Endothelial cell (in vitro differentiated cells): ENCODE measurements around the gene STAT3. TPM values are rescaled to one million over a fixed set of nuclear protein-coding genes. Genes with fewer than 3 reads are reported as not detected.
A peak's percentile ranks its signal among the peaks of the same experiment; 100 is the strongest.
"Not testable (repeated sequence)": the region's sequence is repeated elsewhere in the genome, so short reads cannot be mapped to it uniquely, and the experiment has no call there.

Experiments
- DNase-seq: peaks from one replicate; pipeline ENCODE4 v3.0.0; 2021; ENCODE audit warnings: low spot score
- H3K27ac Mint-ChIP-seq: one replicate; pipeline ENCODE4 v1.8.0; 2021; ENCODE audit warnings: mixed read lengths, inconsistent platforms; ENCODE audit not compliant: unreplicated experiment
- H3K27me3 Mint-ChIP-seq: one replicate; pipeline ENCODE4 v1.8.0; 2021; ENCODE audit warnings: mild to moderate bottlenecking, moderate library complexity, mixed read lengths, inconsistent platforms; ENCODE audit not compliant: unreplicated experiment
- H3K36me3 Mint-ChIP-seq: one replicate; pipeline ENCODE4 v1.8.0; 2021; ENCODE audit warnings: mild to moderate bottlenecking, low read depth, mixed read lengths, inconsistent platforms; ENCODE audit not compliant: unreplicated experiment
- H3K4me1 Mint-ChIP-seq: one replicate; pipeline ENCODE4 v1.8.0; 2021; ENCODE audit warnings: mild to moderate bottlenecking, mixed read lengths, inconsistent platforms; ENCODE audit not compliant: unreplicated experiment
- H3K4me3 Mint-ChIP-seq: one replicate; pipeline ENCODE4 v1.8.0; 2021; ENCODE audit warnings: mild to moderate bottlenecking, mixed read lengths, inconsistent platforms; ENCODE audit not compliant: unreplicated experiment
- H3K9me3 Mint-ChIP-seq: one replicate; pipeline ENCODE4 v1.8.0; 2021; ENCODE audit warnings: mixed read lengths, inconsistent platforms; ENCODE audit not compliant: unreplicated experiment
- CTCF ChIP-seq: fragments of 200-600 bp; sonication (generic); IDR thresholded peaks from one replicate; pipeline ENCODE4 v1.5.0; 2021; ENCODE audit warnings: antibody characterized with exemption; ENCODE audit not compliant: unreplicated experiment
- total RNA-seq: library from RNA; stranded (reverse); fragmentation: NEBNext Ultra II Directional; extraction: Animal tissue kit (Norgen Biotek cat#: 25700); gene quantifications from one replicate; pipeline ENCODE4 v1.2.1, GENCODE V29; 2021; ENCODE audit not compliant: unreplicated experiment

Gene STAT3
- total RNA-seq, 1 donor from 2014 or later, result 160 TPM

DNA sequence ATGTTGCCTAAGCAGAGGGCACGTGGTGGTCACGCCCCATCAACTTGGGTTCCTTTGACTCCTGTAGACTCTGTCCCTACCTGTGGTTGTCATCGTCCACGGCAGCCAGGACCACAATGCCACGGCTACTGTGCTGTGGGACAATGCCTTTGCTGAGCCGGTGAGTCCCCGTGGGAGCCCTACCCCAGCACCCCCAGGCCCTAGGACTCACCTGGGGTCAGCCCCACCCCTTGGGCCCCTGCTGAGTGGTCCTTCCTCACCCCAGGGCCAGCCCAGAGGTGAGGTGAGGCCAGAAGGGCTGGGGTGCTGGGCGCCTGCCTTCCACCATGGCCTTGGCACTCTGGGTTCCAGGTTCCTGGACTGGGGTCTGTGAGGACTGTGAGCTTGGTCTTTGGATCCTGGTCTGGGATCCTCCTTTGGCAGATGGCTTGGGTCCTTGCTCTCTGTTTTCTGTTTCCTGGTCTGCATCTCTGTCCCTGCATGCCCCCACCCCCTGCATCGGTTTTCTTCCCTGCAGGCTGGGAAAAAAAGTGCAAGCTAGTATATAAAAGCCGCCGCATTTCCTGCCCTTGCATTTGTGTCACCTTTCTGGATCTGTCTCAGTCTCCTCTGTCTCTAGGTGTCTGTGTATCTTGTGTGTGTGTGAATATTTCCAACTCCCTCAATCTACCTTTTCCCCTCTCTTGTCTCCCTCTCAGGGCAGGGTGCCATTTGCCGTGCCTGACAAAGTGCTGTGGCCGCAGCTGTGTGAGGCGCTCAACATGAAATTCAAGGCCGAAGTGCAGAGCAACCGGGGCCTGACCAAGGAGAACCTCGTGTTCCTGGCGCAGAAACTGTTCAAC lies 82.5 kb downstream of the STAT3 start:
- H3K36me3 Mint-ChIP-seq, result peaks cover 62% of the 10 kb centered on the region
- no peak for TF ChIP-seq CTCF
- no peak for DNase-seq
- H3K4me3 Mint-ChIP-seq, result no peak overlapping the region
- no peaks in the 10 kb centered on the region for H3K9me3 Mint-ChIP-seq
- no peaks in the 10 kb centered on the region for H3K4me1 Mint-ChIP-seq
- H3K27me3 Mint-ChIP-seq, result peaks cover 11% of the 10 kb centered on the region
- no peak overlapping the region for H3K27ac Mint-ChIP-seq

- not testable (repeated sequence) for H3K27me3 Mint-ChIP-seq, H3K4me1 Mint-ChIP-seq, H3K27ac Mint-ChIP-seq, H3K4me3 Mint-ChIP-seq, H3K9me3 Mint-ChIP-seq, DNase-seq
- peaks cover 56% of the 10 kb centered on the region for H3K36me3 Mint-ChIP-seq
These were observed 83.3 kb downstream of the STAT3 start for GRCh38 chr17:42305031-42305330.

DNA sequence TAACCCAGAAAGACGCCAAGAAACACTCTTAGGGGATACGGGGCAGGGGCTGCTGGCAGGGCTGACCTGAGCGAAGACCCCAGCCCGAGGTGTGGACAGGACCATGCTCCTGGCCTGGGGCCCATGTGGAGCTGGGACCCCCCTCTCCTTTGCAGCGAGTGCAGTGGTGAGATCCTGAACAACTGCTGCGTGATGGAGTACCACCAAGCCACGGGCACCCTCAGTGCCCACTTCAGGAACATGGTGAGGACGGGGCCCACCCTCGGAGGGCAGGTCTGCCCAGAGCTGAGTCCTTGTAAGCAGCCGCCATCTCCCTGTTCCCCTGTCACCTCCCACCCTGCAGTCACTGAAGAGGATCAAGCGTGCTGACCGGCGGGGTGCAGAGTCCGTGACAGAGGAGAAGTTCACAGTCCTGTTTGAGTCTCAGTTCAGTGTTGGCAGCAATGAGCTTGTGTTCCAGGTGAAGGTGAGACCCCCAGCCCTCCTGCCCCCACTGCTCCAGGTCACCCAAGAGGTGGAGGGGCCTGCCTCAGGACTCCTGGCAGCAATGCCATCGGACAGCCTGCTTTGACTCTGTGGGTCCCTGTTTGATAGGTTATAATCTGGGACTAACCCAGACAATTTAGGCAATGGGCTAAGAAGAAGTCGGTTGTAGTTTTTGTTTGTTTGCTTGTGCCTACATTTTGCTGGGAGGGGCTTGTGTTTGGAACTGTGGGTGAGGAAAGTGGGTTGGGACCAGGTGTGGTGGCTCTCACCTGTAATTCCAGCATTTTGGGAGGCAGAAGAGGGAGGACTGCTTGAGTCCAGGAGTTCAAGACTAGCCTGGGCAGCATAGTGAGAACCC lies 83.8 kb downstream of the STAT3 start:
- no peaks in the 10 kb centered on the region for H3K9me3 Mint-ChIP-seq
- peak overlapping the region; percentile 68 for H3K27ac Mint-ChIP-seq

DNA sequence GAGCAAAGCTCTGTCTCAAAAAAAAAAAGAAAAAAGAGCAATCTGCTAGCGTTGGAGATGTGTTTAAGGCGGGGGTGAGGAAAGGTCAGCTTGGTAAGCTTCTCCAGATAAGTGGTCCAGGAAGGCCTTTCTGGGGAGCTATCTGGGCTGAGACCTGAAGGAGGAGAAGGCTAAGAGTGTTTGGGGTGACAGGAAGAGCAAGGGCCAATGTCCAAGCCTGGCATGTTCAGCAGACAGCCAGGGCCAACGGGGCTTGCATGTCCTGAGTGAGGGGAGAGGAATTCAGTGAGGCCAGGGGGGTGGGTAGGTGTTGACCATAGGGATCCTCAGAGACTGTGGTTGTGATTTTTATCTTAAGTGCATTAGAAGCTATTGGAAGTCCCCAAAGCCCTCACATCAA lies 84.5 kb downstream of the STAT3 start:
- Mint-ChIP-seq H3K27me3 (peaks cover 6% of the 10 kb centered on the region), H3K4me3 (peak overlapping the region; percentile 5), H3K9me3 (no peaks in the 10 kb centered on the region), H3K36me3 (peaks cover 51% of the 10 kb centered on the region), H3K4me1 (no peaks in the 10 kb centered on the region), H3K27ac (no peak overlapping the region)
- no peak for TF ChIP-seq CTCF
- no peak for DNase-seq

More for the DNA sequence above, 83.8 kb downstream of the STAT3 start:
- no peak for TF ChIP-seq CTCF
- Mint-ChIP-seq H3K4me3 (peak overlapping the region; percentile 42), H3K36me3 (peaks cover 53% of the 10 kb centered on the region), H3K4me1 (no peaks in the 10 kb centered on the region), H3K27me3 (peaks cover 6% of the 10 kb centered on the region)
- no peak for DNase-seq

GRCh38 chr17:42301022-42301421 lies 87.2 kb downstream of the STAT3 start:
- Mint-ChIP-seq H3K9me3 (no peaks in the 10 kb centered on the region), H3K36me3 (peaks cover 35% of the 10 kb centered on the region), H3K4me1 (no peaks in the 10 kb centered on the region), H3K27me3 (peaks cover 6% of the 10 kb centered on the region), H3K4me3 (no peak overlapping the region), H3K27ac (no peak overlapping the region)
- DNase-seq, result no peak
- no peak for TF ChIP-seq CTCF

DNA sequence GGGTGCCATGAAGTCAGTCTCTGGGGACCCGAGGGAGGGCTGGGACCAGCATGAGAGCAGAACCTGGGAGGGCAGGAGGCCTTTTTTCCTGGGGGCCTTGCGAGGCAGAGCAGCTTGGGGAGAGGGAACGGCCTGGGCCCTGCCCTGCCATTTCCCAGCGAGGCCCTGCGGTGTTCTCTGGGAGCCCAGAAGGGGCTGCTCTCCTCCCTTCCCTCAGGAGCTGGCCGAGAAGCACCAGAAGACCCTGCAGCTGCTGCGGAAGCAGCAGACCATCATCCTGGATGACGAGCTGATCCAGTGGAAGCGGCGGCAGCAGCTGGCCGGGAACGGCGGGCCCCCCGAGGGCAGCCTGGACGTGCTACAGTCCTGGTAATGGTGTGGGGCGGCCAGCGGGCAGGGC lies 88.3 kb downstream of the STAT3 start:
- not testable (repeated sequence) for H3K27me3 Mint-ChIP-seq, H3K4me3 Mint-ChIP-seq, H3K9me3 Mint-ChIP-seq, DNase-seq, H3K4me1 Mint-ChIP-seq, H3K27ac Mint-ChIP-seq
- peaks cover 44% of the 10 kb centered on the region for H3K36me3 Mint-ChIP-seq

DNA sequence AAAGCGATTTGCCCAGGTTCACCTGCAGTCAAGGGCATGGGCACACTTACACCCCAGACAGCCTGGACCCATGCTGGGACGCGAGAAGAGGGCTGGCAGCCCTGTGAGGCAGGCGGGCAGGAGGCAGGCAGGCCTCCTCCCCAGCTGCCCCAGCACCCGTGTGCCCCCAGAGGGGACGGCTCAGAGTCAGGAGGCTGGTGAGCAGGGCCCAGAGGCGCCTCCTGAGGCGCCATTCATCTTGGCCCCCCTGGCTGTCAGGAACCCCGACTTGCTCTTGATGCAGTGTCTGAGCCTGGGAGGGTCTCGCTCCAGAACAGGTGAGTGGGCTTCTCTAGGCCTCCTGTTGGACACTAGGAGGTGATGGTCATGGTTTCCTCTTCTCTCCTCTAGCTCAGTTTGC lies 88.9 kb downstream of the STAT3 start:
- H3K27ac Mint-ChIP-seq, H3K27me3 Mint-ChIP-seq, H3K4me1 Mint-ChIP-seq, H3K4me3 Mint-ChIP-seq, H3K9me3 Mint-ChIP-seq, DNase-seq: not testable (repeated sequence)
- H3K36me3 Mint-ChIP-seq, result peaks cover 43% of the 10 kb centered on the region

GRCh38 chr17:42297775-42298174 lies 90.5 kb downstream of the STAT3 start:
- not testable (repeated sequence) for H3K9me3 Mint-ChIP-seq, H3K4me3 Mint-ChIP-seq, DNase-seq, H3K27me3 Mint-ChIP-seq, H3K27ac Mint-ChIP-seq, H3K4me1 Mint-ChIP-seq
- peaks cover 41% of the 10 kb centered on the region for H3K36me3 Mint-ChIP-seq
